Endothelial cell of umbilical vein (primary cell): ENCODE data around the gene KIF3A. TPM values are rescaled to one million over a fixed set of nuclear protein-coding genes. Genes with fewer than 3 reads are reported as not detected.

Source experiments
- BruUV-seq: library from RNA; stranded (reverse); fragments of 400-500 nt; replicated peaks from 2 replicates; lab custom pipeline; 2021; lab: Mats Ljungman, UMichigan
- CTCF ChIA-PET: fragments of 300-600, 350-600 bp; sonication (Branson Sonifier 250); formaldehyde crosslinking; loops from one replicate; lab custom pipeline; 2021; ENCODE audit warnings: antibody characterized with exemption, inconsistent platforms; lab: Charles Lee
- POLR2A ChIA-PET: fragments of 300-600, 350-600 bp; sonication (Branson Sonifier 250); formaldehyde crosslinking; loops from one replicate; lab custom pipeline; 2021; ENCODE audit warnings: antibody characterized with exemption, inconsistent platforms; lab: Charles Lee
- DNase-seq: peaks from one replicate; pipeline ENCODE4 v3.0.0-alpha.2; 2011; ENCODE audit warnings: low read depth, low spot score
- FAIRE-seq: peaks from 2 replicates; lab custom pipeline; 2011; peaks lifted over from hg19 to GRCh38; lab: Jason Lieb, UNC
- H2AFZ ChIP-seq: 2 replicates; pipeline ENCODE4 v1.6.0; 2012; ENCODE audit warnings: low read depth, low read length, control low read depth, inconsistent platforms
- H3K27ac ChIP-seq: 2 replicates; pipeline ENCODE4 v1.5.1; 2011; ENCODE audit warnings: low read depth, mild to moderate bottlenecking, control low read depth, low read length, moderate library complexity; ENCODE audit not compliant: insufficient read depth
- H3K27me3 ChIP-seq, 2 experiments: 2 replicates each; pipeline versions ENCODE4 v1.6.0 to v1.6.1; 2011; ENCODE audit warnings: low read length in 2 of 2, mixed read lengths in 1 of 2; ENCODE audit not compliant: control insufficient read depth in 2 of 2, insufficient read depth in 2 of 2
- H3K36me3 ChIP-seq, 2 experiments: 2 replicates in 1 of 2; 3 replicates in 1 of 2; pipeline ENCODE4 v1.5.1; 2011; ENCODE audit warnings: low read length in 2 of 2, mild to moderate bottlenecking in 1 of 2, moderate library complexity in 1 of 2; ENCODE audit not compliant: control insufficient read depth in 2 of 2, insufficient read depth in 2 of 2; ENCODE audit errors: extremely low read depth in 1 of 2
- H3K4me1 ChIP-seq: 3 replicates; pipeline ENCODE4 v1.5.1; 2011; ENCODE audit warnings: mild to moderate bottlenecking, low read length; ENCODE audit not compliant: control insufficient read depth, insufficient read depth; ENCODE audit errors: extremely low read depth
- H3K4me2 ChIP-seq: 2 replicates; pipeline ENCODE4 v1.6.1; 2011; ENCODE audit warnings: low read length, control low read depth, mixed read lengths; ENCODE audit not compliant: insufficient read depth
- H3K4me3 ChIP-seq, 3 experiments: fragments of 200-600 bp in 1 of 3; sonication (generic), shearing (Covaris generic) in 1 of 3; replicated peaks in 1 of 3; 2 replicates each; pipeline ENCODE4 v1.5.1; 2011 to 2016; ENCODE audit warnings: control low read depth in 3 of 3, low read length in 3 of 3, mild to moderate bottlenecking in 2 of 3, inconsistent platforms in 1 of 3, low read depth in 1 of 3, moderate library complexity in 1 of 3; ENCODE audit not compliant: insufficient read depth in 1 of 3
- H3K79me2 ChIP-seq: 2 replicates; pipeline ENCODE4 v1.6.0; 2012; ENCODE audit warnings: low read length, inconsistent platforms; ENCODE audit not compliant: control insufficient read depth, insufficient read depth
- H3K9ac ChIP-seq: replicated peaks from 2 replicates; pipeline ENCODE3; 2011; ENCODE audit warnings: low read length, control low read depth; ENCODE audit not compliant: insufficient read depth; ENCODE audit errors: extremely low read depth
- H3K9me1 ChIP-seq: replicated peaks from 3 replicates; pipeline ENCODE4 v1.6.0; 2011; ENCODE audit warnings: mild to moderate bottlenecking, low read length; ENCODE audit not compliant: control insufficient read depth, insufficient read depth; ENCODE audit errors: extremely low read depth
- H3K9me3 ChIP-seq: replicated peaks from 2 replicates; pipeline ENCODE4 v1.5.1; 2012; ENCODE audit warnings: low read length, inconsistent platforms; ENCODE audit not compliant: control insufficient read depth, insufficient read depth
- H4K20me1 ChIP-seq: replicated peaks from 2 replicates; pipeline ENCODE3; 2011; ENCODE audit warnings: mild to moderate bottlenecking, low read length; ENCODE audit not compliant: control insufficient read depth, insufficient read depth; ENCODE audit errors: extremely low read depth
- CTCF ChIP-seq, 2 donors: IDR thresholded peaks; 1 replicate in 1 of 2; 2 replicates in 1 of 2; pipeline ENCODE4 v1.5.1; 2011; ENCODE audit warnings: low read length in 2 of 2, mild to moderate bottlenecking in 2 of 2, moderate library complexity in 2 of 2, control low read depth in 1 of 2, inconsistent platforms in 1 of 2, low read depth in 1 of 2; ENCODE audit not compliant: insufficient read depth in 1 of 2; ENCODE audit errors: extremely low read depth in 1 of 2
- EZH2 ChIP-seq: IDR thresholded peaks from 2 replicates; pipeline ENCODE4 v1.6.1; 2012; ENCODE audit warnings: borderline replicate concordance, low read depth, mild to moderate bottlenecking, moderate library complexity, low read length, inconsistent platforms; ENCODE audit not compliant: severe bottlenecking
- FOS ChIP-seq: IDR thresholded peaks from 2 replicates; pipeline ENCODE4 v1.6.1; 2011; ENCODE audit warnings: mild to moderate bottlenecking, low read length, moderate library complexity, borderline replicate concordance; ENCODE audit not compliant: insufficient read depth
- JUN ChIP-seq: IDR thresholded peaks from 2 replicates; pipeline ENCODE4 v1.6.1; 2011; ENCODE audit warnings: borderline replicate concordance, low read depth; ENCODE audit not compliant: insufficient read length, insufficient read depth
- MAX ChIP-seq: IDR thresholded peaks from 2 replicates; pipeline ENCODE4 v1.6.1; 2011; ENCODE audit not compliant: insufficient read depth, insufficient read length
- MYC ChIP-seq: IDR thresholded peaks from one replicate; pipeline ENCODE4 v1.6.1; 2011; ENCODE audit warnings: mild to moderate bottlenecking, low read depth, low read length
- POLR2A ChIP-seq: IDR thresholded peaks from 2 replicates; pipeline ENCODE4 v1.6.1; 2012; ENCODE audit warnings: low read depth, mild to moderate bottlenecking, control low read depth, low read length
- dilution Hi-C: fragments of 300-500 bp; cut with MboI; formaldehyde crosslinking; loops from one replicate; pipeline ENCODE4 v1.15.0; 2019; ENCODE audit warnings: low sequenced_read_pairs; ENCODE audit not compliant: extremely low pct_ligation_motif_present
- intact Hi-C: fragments of 100-400 bp; cut with micrococcal nuclease; formaldehyde crosslinking; loops from one replicate; pipeline ENCODE4 v1.10.0; 2022
- polyA plus RNA-seq, 4 experiments: library from polyadenylated mRNA; depleted of rRNA in 3 of 4; stranded (reverse) in 3 of 4; unstranded in 1 of 4; fragments of >200 nt; gene quantifications; 2 replicates each; pipeline versions ENCODE4 v1.2.1 to v1.2.3, GENCODE V29; 2011 to 2012; ENCODE audit warnings: missing spikeins in 1 of 4
- total RNA-seq: library from RNA; stranded (reverse); gene quantifications from 2 replicates; pipeline ENCODE4 v1.2.3, GENCODE V29; 2021

The KIF3A gene
- total and polyA plus RNA-seq, 2 donors (not counting 3 experiments of a cell fraction or from before 2014, with no cell fraction given), result 3.3 to 11.2 TPM

GRCh38 chr5:132765311-132766019 is 28.1 kb upstream of the KIF3A start:
- no peaks in the 10 kb centered on the region for H4K20me1 ChIP-seq
- no peaks in the 10 kb centered on the region for H3K27me3 ChIP-seq
- no peak overlapping the region for H3K27ac ChIP-seq
- no peak overlapping the region for H3K4me2 ChIP-seq
- no TSS peak for BruUV-seq
- DNase-seq (no peak), FAIRE-seq (no peak)
- no peaks in the 10 kb centered on the region for H3K9me1 ChIP-seq
- POLR2A ChIA-PET, result no interaction called here
- intact Hi-C loops, result no loop called here
- peaks cover 13% of the 10 kb centered on the region for H3K4me1 ChIP-seq
- CTCF ChIA-PET, result interaction anchor here (1.1 to 2.2 kb wide), 3 partner anchors 11 to 48 kb away, joined by 3 to 5 read pairs (median 3); no protein-coding TSS in a partner anchor
- H3K9me3 ChIP-seq, result no peaks in the 10 kb centered on the region
- dilution Hi-C loops, result no loop called here
- TF ChIP-seq JUN (no peak), EZH2 (no peak)
- no peak overlapping the region for H3K9ac ChIP-seq
- no peak overlapping the region for H2AFZ ChIP-seq
- H3K4me3 ChIP-seq, result no peak overlapping the region
- peaks cover 21% of the 10 kb centered on the region for H3K79me2 ChIP-seq
- peaks cover 2 to 21% of the 10 kb centered on the region in 2 experiments for H3K36me3 ChIP-seq

- H4K20me1 ChIP-seq, result no peaks in the 10 kb centered on the region
- no peak overlapping the region for H3K27ac ChIP-seq
- peaks cover 12% of the 10 kb centered on the region for H3K4me1 ChIP-seq
- ChIA-PET POLR2A (no interaction called here), CTCF (interaction anchor here (1.2 to 2.2 kb wide), 2 partner anchors 10 to 49 kb away, joined by 3 to 5 read pairs; no protein-coding TSS in a partner anchor)
- H3K4me3 ChIP-seq, result no peak overlapping the region
- FAIRE-seq (no peak), DNase-seq (no peak)
- H3K9me3 ChIP-seq, result no peaks in the 10 kb centered on the region
- BruUV-seq, result no TSS peak
- peaks cover 19% of the 10 kb centered on the region for H3K79me2 ChIP-seq
- TF ChIP-seq MYC (no peak), POLR2A (no peak), FOS (no peak), JUN (no peak), MAX (no peak), CTCF (IDR thresholded peaks at IDR 0.05; ENCODE audit: extremely low read depth in 1 of 2, insufficient read depth in 1 of 2, low read depth in 1 of 2, low read length in 2 of 2) (no peak)
- no peak overlapping the region for H2AFZ ChIP-seq
- dilution Hi-C loops (no loop called here), intact Hi-C loops (no loop called here)
- no peak overlapping the region for H3K9ac ChIP-seq
- no peaks in the 10 kb centered on the region for H3K9me1 ChIP-seq
- H3K27me3 ChIP-seq, result no peaks in the 10 kb centered on the region
- no peak overlapping the region for H3K4me2 ChIP-seq
- H3K36me3 ChIP-seq, result peaks cover 2 to 28% of the 10 kb centered on the region in 2 experiments
Observed at GRCh38 chr5:132764671-132765238, 27.4 kb upstream of the KIF3A start.
